GM21381 (cell line): ENCODE measurements around the gene USP10.

Experiments
- ATAC-seq: cut with Tn5 transposase; IDR thresholded peaks from one replicate; pipeline ENCODE4 v1.9.1; 2021; ENCODE audit warnings: mild to moderate bottlenecking, moderate library complexity; ENCODE audit not compliant: unreplicated experiment

Gene USP10

GRCh38 chr16:84818133-84818532 is 118.3 kb downstream of the USP10 start:
- no peak for ATAC-seq

- no peak for ATAC-seq
Observed at GRCh38 chr16:84818989-84819643, 119.3 kb downstream of the USP10 start.

- ATAC-seq = no peak
Observed at GRCh38 chr16:84819644-84820304, 120.0 kb downstream of the USP10 start, which contains the start of gene CRISPLD2. TSS of gene CRISPLD2 (plus strand) at chr16:84819985. CDS start at chr16:84838496, 18,511 bp downstream.

GRCh38 chr16:84820305-84820684 is 120.5 kb downstream of the USP10 start:
- ATAC-seq = no peak

GRCh38 chr16:84820771-84821170 is 121.0 kb downstream of the USP10 start:
- no peak for ATAC-seq

GRCh38 chr16:84821179-84821578 is 121.4 kb downstream of the USP10 start:
- ATAC-seq = no peak

GRCh38 chr16:84821728-84822689 is 122.2 kb downstream of the USP10 start:
- no peak for ATAC-seq

GRCh38 chr16:84822990-84823389 is 123.2 kb downstream of the USP10 start:
- ATAC-seq = no peak

GRCh38 chr16:84823484-84823883 is 123.7 kb downstream of the USP10 start:
- no peak for ATAC-seq

GRCh38 chr16:84823926-84824325 is 124.1 kb downstream of the USP10 start:
- no peak for ATAC-seq

- no peak for ATAC-seq
Observed at GRCh38 chr16:84825896-84826557, 126.2 kb downstream of the USP10 start.

GRCh38 chr16:84826558-84826941 is 126.8 kb downstream of the USP10 start:
- ATAC-seq = no peak

GRCh38 chr16:84827131-84827574 is 127.4 kb downstream of the USP10 start:
- ATAC-seq = no peak

GRCh38 chr16:84827897-84828296 is 128.1 kb downstream of the USP10 start:
- no peak for ATAC-seq

GRCh38 chr16:84828322-84828721 is 128.5 kb downstream of the USP10 start:
- ATAC-seq = no peak
